H1 (cell line): Measurements from ENCODE around the gene PCAT7. TPM values are rescaled to one million over a fixed set of nuclear protein-coding genes. Genes with fewer than 3 reads are reported as not detected.

Experiments
- CTCF ChIA-PET: fragments of 300-600 bp; sonication (Branson Sonifier 250); formaldehyde crosslinking; loops from one replicate; lab custom pipeline; 2021; ENCODE audit not compliant: partially characterized antibody; lab: Charles Lee
- POLR2A ChIA-PET: fragments of 300-600 bp; sonication (Branson Sonifier 250); formaldehyde crosslinking; loops from one replicate; lab custom pipeline; 2021; ENCODE audit warnings: inconsistent platforms; ENCODE audit not compliant: partially characterized antibody; lab: Charles Lee
- DNase-seq, 2 experiments: peaks; one replicate each; pipeline versions ENCODE4 v3.0.0 to v3.0.0-alpha.2; 2010 to 2022; ENCODE audit warnings: low spot score in 2 of 2, low read depth in 1 of 2, mixed read lengths in 1 of 2
- FAIRE-seq: peaks from 2 replicates; lab custom pipeline; 2011; peaks lifted over from hg19 to GRCh38; lab: Jason Lieb, UNC
- H2AFZ ChIP-seq: 2 replicates; pipeline ENCODE4 v1.8.1; 2012; ENCODE audit warnings: low read length, inconsistent platforms
- H2AK5ac ChIP-seq: 2 replicates; pipeline ENCODE4 v1.6.1; 2013; ENCODE audit warnings: low read depth, low read length
- H2BK120ac ChIP-seq: replicated peaks from 2 replicates; pipeline ENCODE3; 2013; ENCODE audit warnings: low read depth, low read length, inconsistent platforms
- H2BK12ac ChIP-seq: 2 replicates; pipeline ENCODE4 v1.6.1; 2013; ENCODE audit warnings: low read depth, low read length
- H2BK15ac ChIP-seq: 2 replicates; pipeline ENCODE4 v1.6.1; 2013; ENCODE audit warnings: low read length
- H2BK20ac ChIP-seq: 2 replicates; pipeline ENCODE4 v1.6.1; 2013; ENCODE audit warnings: low read length
- H2BK5ac ChIP-seq: 2 replicates; pipeline ENCODE4 v1.6.1; 2013; ENCODE audit warnings: low read depth, low read length
- H3K14ac ChIP-seq: 2 replicates; pipeline ENCODE4 v1.6.1; 2013; ENCODE audit warnings: inconsistent platforms; ENCODE audit not compliant: insufficient read length
- H3K18ac ChIP-seq: 2 replicates; pipeline ENCODE4 v1.6.1; 2013; ENCODE audit warnings: low read length; ENCODE audit errors: extremely low read depth
- H3K23ac ChIP-seq: 2 replicates; pipeline ENCODE4 v1.6.1; 2013; ENCODE audit warnings: inconsistent platforms; ENCODE audit not compliant: insufficient read length
- H3K23me2 ChIP-seq: 2 replicates; pipeline ENCODE4 v1.6.1; 2013; ENCODE audit warnings: low read depth, low read length
- H3K27ac ChIP-seq: 2 replicates; pipeline ENCODE4 v1.6.1; 2011; ENCODE audit warnings: low read depth, low read length, inconsistent platforms
- H3K27me3 ChIP-seq, 4 experiments: replicated peaks in 1 of 4; 1 replicate in 1 of 4; 2 replicates in 3 of 4; pipeline versions ENCODE4 v1.6.1 to v1.8.1; 2011 to 2013; ENCODE audit warnings: low read length in 3 of 4, mild to moderate bottlenecking in 3 of 4, inconsistent platforms in 2 of 4, mixed read lengths in 2 of 4, moderate library complexity in 1 of 4; ENCODE audit not compliant: control insufficient read depth in 3 of 4, insufficient read depth in 3 of 4; ENCODE audit errors: extremely low read depth in 1 of 4
- H3K36me3 ChIP-seq, 4 experiments: 2 replicates each; pipeline versions ENCODE4 v1.6.1 to v1.8.1; 2011 to 2013; ENCODE audit warnings: mild to moderate bottlenecking in 4 of 4, low read length in 3 of 4, moderate library complexity in 2 of 4, control low read depth in 1 of 4, inconsistent platforms in 1 of 4; ENCODE audit not compliant: insufficient read depth in 4 of 4, control insufficient read depth in 2 of 4
- H3K4ac ChIP-seq: replicated peaks from 2 replicates; pipeline ENCODE3; 2013; ENCODE audit warnings: low read length, low read depth, mixed read lengths, inconsistent platforms; ENCODE audit not compliant: insufficient read length
- H3K4me1 ChIP-seq, 4 experiments: replicated peaks in 1 of 4; 1 replicate in 1 of 4; 2 replicates in 3 of 4; pipeline versions ENCODE4 v1.6.1 to v1.8.1; 2011 to 2013; ENCODE audit warnings: low read length in 3 of 4, inconsistent platforms in 2 of 4, mixed read lengths in 1 of 4; ENCODE audit not compliant: insufficient read depth in 4 of 4, control insufficient read depth in 3 of 4
- H3K4me2 ChIP-seq, 2 experiments: 2 replicates each; pipeline versions ENCODE4 v1.6.1 to v1.8.1; 2011 to 2013; ENCODE audit warnings: low read depth in 2 of 2, low read length in 2 of 2, control low read depth in 1 of 2, inconsistent platforms in 1 of 2, mild to moderate bottlenecking in 1 of 2; ENCODE audit not compliant: insufficient read depth in 1 of 2
- H3K4me3 ChIP-seq, 4 experiments: fragments of 200-600, 300-600 bp in 1 of 4; sonication (generic), shearing (Covaris generic), sonication (Bioruptor Twin) in 1 of 4; 2 replicates each; pipeline versions ENCODE4 v1.5.1 to v1.8.1; 2011 to 2016; ENCODE audit warnings: low read length in 4 of 4, low read depth in 3 of 4, control low read depth in 2 of 4, inconsistent platforms in 2 of 4, mild to moderate bottlenecking in 2 of 4, mixed read lengths in 1 of 4, moderate library complexity in 1 of 4; ENCODE audit not compliant: insufficient read depth in 2 of 4; ENCODE audit errors: extremely low read depth in 1 of 4
- H3K56ac ChIP-seq: replicated peaks from 2 replicates; pipeline ENCODE3; 2013; ENCODE audit warnings: low read depth, mild to moderate bottlenecking, mixed read lengths, low read length, inconsistent platforms; ENCODE audit not compliant: insufficient read length
- H3K79me1 ChIP-seq: 2 replicates; pipeline ENCODE4 v1.6.1; 2013; ENCODE audit warnings: low read depth, low read length, control low read depth
- H3K79me2 ChIP-seq, 2 experiments: 2 replicates each; pipeline versions ENCODE4 v1.6.1 to v1.8.1; 2012 to 2013; ENCODE audit warnings: low read length in 2 of 2, mild to moderate bottlenecking in 2 of 2, inconsistent platforms in 1 of 2; ENCODE audit not compliant: insufficient read depth in 2 of 2, control insufficient read depth in 1 of 2
- H3K9ac ChIP-seq, 4 experiments: replicated peaks in 1 of 4; 1 replicate in 1 of 4; 2 replicates in 3 of 4; pipeline versions ENCODE4 v1.6.1 to v1.8.1; 2011 to 2013; ENCODE audit warnings: low read depth in 3 of 4, low read length in 3 of 4, control low read depth in 2 of 4, mild to moderate bottlenecking in 2 of 4, moderate library complexity in 2 of 4, inconsistent platforms in 1 of 4; ENCODE audit errors: extremely low read depth in 1 of 4
- H3K9me3 ChIP-seq, 2 experiments: 2 replicates each; pipeline versions ENCODE4 v1.6.1 to v1.8.1; 2012 to 2013; ENCODE audit warnings: mild to moderate bottlenecking in 2 of 2, moderate library complexity in 2 of 2, control low read depth in 1 of 2, inconsistent platforms in 1 of 2, low read depth in 1 of 2, low read length in 1 of 2, mixed read lengths in 1 of 2; ENCODE audit not compliant: insufficient read depth in 2 of 2
- H4K20me1 ChIP-seq, 2 experiments: replicated peaks in 1 of 2; 2 replicates each; pipeline versions ENCODE3 to v1.8.1; 2011 to 2013; ENCODE audit warnings: inconsistent platforms in 2 of 2, low read length in 2 of 2, mild to moderate bottlenecking in 1 of 2; ENCODE audit not compliant: insufficient read depth in 2 of 2, control insufficient read depth in 1 of 2
- H4K5ac ChIP-seq: 2 replicates; pipeline ENCODE4 v1.6.1; 2013; ENCODE audit warnings: low read length, low read depth, mixed read lengths, inconsistent platforms; ENCODE audit not compliant: insufficient read length
- H4K8ac ChIP-seq: 2 replicates; pipeline ENCODE4 v1.8.0; 2013; ENCODE audit warnings: mild to moderate bottlenecking, moderate library complexity, low read length, inconsistent platforms; ENCODE audit not compliant: insufficient read depth; ENCODE audit errors: extremely low read depth
- H4K91ac ChIP-seq: replicated peaks from 2 replicates; pipeline ENCODE3; 2013; ENCODE audit warnings: low read length, mixed read lengths, inconsistent platforms; ENCODE audit not compliant: insufficient read length
- EP300 ChIP-seq, 2 experiments: IDR thresholded peaks; 1 replicate in 1 of 2; 2 replicates in 1 of 2; pipeline ENCODE4 v1.6.1; 2011 to 2012; ENCODE audit warnings: low read depth in 2 of 2, low read length in 2 of 2, mild to moderate bottlenecking in 2 of 2, borderline replicate concordance in 1 of 2, inconsistent platforms in 1 of 2, moderate library complexity in 1 of 2
- JUND ChIP-seq: IDR thresholded peaks from 2 replicates; pipeline ENCODE4 v1.6.1; 2011; ENCODE audit warnings: mild to moderate bottlenecking, improper control_type of control experiment, low read length
- MAFK ChIP-seq: IDR thresholded peaks from 2 replicates; pipeline ENCODE4 v1.6.1; 2012; ENCODE audit warnings: low read depth, mild to moderate bottlenecking, improper control_type of control experiment, low read length
- TEAD4 ChIP-seq: IDR thresholded peaks from 2 replicates; pipeline ENCODE4 v1.6.1; 2012; ENCODE audit warnings: low read depth, low read length, inconsistent platforms, mixed read lengths
- WGBS, 2 experiments: shearing (Covaris generic) in 1 of 2; methylation state at CpG; one replicate each; pipeline versions ENCODE4 v1.1.6 to v1.1.7; 2013 to 2015; ENCODE audit warnings: low lambda C conversion rate in 2 of 2, mixed read lengths in 2 of 2, inconsistent platforms in 1 of 2, low coverage in 1 of 2, missing lambda C conversion rate in 1 of 2; ENCODE audit not compliant: insufficient replicate concordance in 2 of 2, insufficient coverage in 1 of 2, insufficient read length in 1 of 2; ENCODE audit errors: extremely low coverage in 1 of 2, missing lambda C conversion rate in 1 of 2; 5-methylcytosine and 5-hydroxymethylcytosine counted together
- polyA plus RNA-seq, 7 experiments: library from polyadenylated mRNA; depleted of rRNA in 3 of 7; stranded (reverse) in 5 of 7; unstranded in 2 of 7; fragments of >200 nt in 5 of 7; fragments of 200-250 nt in 2 of 7; gene quantifications; 1 replicate in 5 of 7; 2 replicates in 1 of 7; 4 replicates in 1 of 7; pipeline versions ENCODE4 v1.2.1 to v1.2.3, GENCODE V29; 2011 to 2013; ENCODE audit warnings: missing spikeins in 2 of 7, mixed read lengths in 2 of 7
- total RNA-seq: library from RNA; stranded (reverse); fragmentation: NEBNext Ultra II Directional; extraction: Animal tissue kit (Norgen Biotek cat#: 25700); gene quantifications from 2 replicates; pipeline ENCODE4 v1.2.1, GENCODE V29; 2021
- TF ChIP-seq, protein P1 (sequence below), 3 experiments: IDR thresholded peaks; 1 replicate in 2 of 3; 2 replicates in 1 of 3; pipeline versions ENCODE4 v1.5.1 to v1.6.1; 2011; ENCODE audit warnings: low read length in 3 of 3, mild to moderate bottlenecking in 3 of 3, inconsistent platforms in 2 of 3, low read depth in 1 of 3, moderate library complexity in 1 of 3; ENCODE audit not compliant: insufficient read depth in 1 of 3; ENCODE audit errors: control extremely low read depth in 1 of 3

Gene PCAT7
- total and polyA plus RNA-seq, 2 of the 8 experiments (the other 6 are each of a cell fraction or from before 2014, with no cell fraction given) = 3.2 to 4.1 TPM

- Histone ChIP-seq H3K23me2 (no peaks in the 10 kb centered on the region), H3K14ac (no peak overlapping the region), H3K79me1 (no peaks in the 10 kb centered on the region), H2BK120ac (no peak overlapping the region), H3K79me2 (no peaks in the 10 kb centered on the region), H3K4me1 (no peaks in the 10 kb centered on the region), H3K27me3 (no peaks in the 10 kb centered on the region), H3K4ac (no peak overlapping the region), H4K91ac (no peak overlapping the region), H3K27ac (no peak overlapping the region), H3K9me3 (no peaks in the 10 kb centered on the region), H2AK5ac (no peak overlapping the region), H3K18ac (no peak overlapping the region), H3K36me3 (no peaks in the 10 kb centered on the region), H2BK15ac (no peak overlapping the region), H3K4me3 (no peak overlapping the region), H2BK5ac (no peak overlapping the region), H4K5ac (no peak overlapping the region), H3K56ac (no peak overlapping the region), H3K9ac (no peak overlapping the region), H2BK20ac (no peak overlapping the region), H4K20me1 (no peaks in the 10 kb centered on the region), H2BK12ac (no peak overlapping the region), H4K8ac (no peak overlapping the region), H3K4me2 (no peak overlapping the region), H2AFZ (no peak overlapping the region), H3K23ac (no peak overlapping the region)
- WGBS, 2 experiments = 86% methylated on average over 4 of the region's 4 CpGs; no CpG with 5 or more reads in 1 of the 2 experiments
- FAIRE-seq = no peak
- DNase-seq = no peak
- ChIA-PET POLR2A (no interaction called here), CTCF (interaction anchor here (1.7 kb wide), 1 partner anchor 85 kb away, joined by 3 read pairs; no protein-coding TSS in a partner anchor)
- TF ChIP-seq, protein P1, sequence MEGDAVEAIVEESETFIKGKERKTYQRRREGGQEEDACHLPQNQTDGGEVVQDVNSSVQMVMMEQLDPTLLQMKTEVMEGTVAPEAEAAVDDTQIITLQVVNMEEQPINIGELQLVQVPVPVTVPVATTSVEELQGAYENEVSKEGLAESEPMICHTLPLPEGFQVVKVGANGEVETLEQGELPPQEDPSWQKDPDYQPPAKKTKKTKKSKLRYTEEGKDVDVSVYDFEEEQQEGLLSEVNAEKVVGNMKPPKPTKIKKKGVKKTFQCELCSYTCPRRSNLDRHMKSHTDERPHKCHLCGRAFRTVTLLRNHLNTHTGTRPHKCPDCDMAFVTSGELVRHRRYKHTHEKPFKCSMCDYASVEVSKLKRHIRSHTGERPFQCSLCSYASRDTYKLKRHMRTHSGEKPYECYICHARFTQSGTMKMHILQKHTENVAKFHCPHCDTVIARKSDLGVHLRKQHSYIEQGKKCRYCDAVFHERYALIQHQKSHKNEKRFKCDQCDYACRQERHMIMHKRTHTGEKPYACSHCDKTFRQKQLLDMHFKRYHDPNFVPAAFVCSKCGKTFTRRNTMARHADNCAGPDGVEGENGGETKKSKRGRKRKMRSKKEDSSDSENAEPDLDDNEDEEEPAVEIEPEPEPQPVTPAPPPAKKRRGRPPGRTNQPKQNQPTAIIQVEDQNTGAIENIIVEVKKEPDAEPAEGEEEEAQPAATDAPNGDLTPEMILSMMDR (IDR thresholded peaks at IDR 0.05; ENCODE audit: control extremely low read depth in 1 of 3, insufficient read depth in 1 of 3, low read depth in 1 of 3, low read length in 3 of 3) = no peak
- no peak for TF ChIP-seq TEAD4
- no peak for TF ChIP-seq EP300 (IDR thresholded peaks at IDR 0.05; ENCODE audit: borderline replicate concordance in 1 of 2, low read depth in 2 of 2, low read length in 2 of 2)
- no peak for TF ChIP-seq MAFK
- TF ChIP-seq JUND = no peak
Measured at GRCh38 chr9:94517254-94517653, 37.6 kb upstream of the PCAT7 start.
